ENCODE results near the gene HSPD1. TPM values are rescaled to one million over a fixed set of nuclear protein-coding genes. Genes with fewer than 3 reads are reported as not detected.

The HSPD1 gene
- total RNA-seq, 1 experiment from 2014 or later, result 532 TPM

DNA sequence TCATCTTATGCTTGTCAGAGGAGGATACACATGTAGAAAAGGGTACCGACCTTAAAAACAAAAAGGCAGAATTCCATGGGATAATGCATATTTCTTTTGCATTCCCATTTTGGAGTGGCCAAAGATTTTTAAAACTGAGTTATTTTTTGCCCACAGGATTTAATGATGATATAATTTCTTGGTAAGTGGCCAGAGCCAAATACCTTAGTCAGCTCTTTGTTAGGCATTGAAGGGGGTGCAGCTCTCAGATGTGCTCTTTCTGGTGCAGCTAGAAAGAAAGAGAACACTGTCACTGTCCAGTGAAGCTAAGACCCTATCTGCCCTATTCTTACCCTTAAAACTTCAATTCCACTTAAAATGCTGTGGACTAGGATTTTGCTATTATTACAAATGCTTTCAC, 35.5 kb downstream of the HSPD1 start:
- ChIA-PET POLR2A (ENCODE audit: unreplicated experiment) (interaction anchor here (0.7 kb wide), 1 partner anchor 27 kb away, joined by 5 read pairs; no protein-coding TSS in a partner anchor), CTCF (no interaction called here)
- BruUV-seq (replicated peaks), result no TSS peak
- Histone ChIP-seq H3K4me2 (no peak overlapping the region), H3K4me3 (no peak overlapping the region), H3K27me3 (ENCODE audit: insufficient read depth, low read depth) (no peaks in the 10 kb centered on the region), H3K36me3 (ENCODE audit: low read depth) (peaks cover 7% of the 10 kb centered on the region; the same call in 1 of the 2 replicates), H2AFZ (no peak overlapping the region), H3K79me2 (ENCODE audit: low read depth) (peaks cover 41% of the 10 kb centered on the region), H3K9me3 (ENCODE audit: insufficient read depth, low read depth) (no peaks in the 10 kb centered on the region), H4K20me1 (ENCODE audit: insufficient read depth) (peaks cover 36% of the 10 kb centered on the region), H3F3A (ENCODE audit: insufficient read depth, low read depth) (peaks cover 15% of the 10 kb centered on the region; the same call in 1 of the 2 replicates), H3K4me1 (replicated peaks; ENCODE audit: insufficient read depth) (peaks cover 13% of the 10 kb centered on the region), H3K9me2 (ENCODE audit: insufficient read depth) (no peaks in the 10 kb centered on the region), H3K27ac (no peak overlapping the region)
- no peak for DNase-seq
- intact Hi-C loops (cut with micrococcal nuclease; ENCODE audit: unreplicated experiment), result no loop called here
- TF ChIP-seq, protein P1, sequence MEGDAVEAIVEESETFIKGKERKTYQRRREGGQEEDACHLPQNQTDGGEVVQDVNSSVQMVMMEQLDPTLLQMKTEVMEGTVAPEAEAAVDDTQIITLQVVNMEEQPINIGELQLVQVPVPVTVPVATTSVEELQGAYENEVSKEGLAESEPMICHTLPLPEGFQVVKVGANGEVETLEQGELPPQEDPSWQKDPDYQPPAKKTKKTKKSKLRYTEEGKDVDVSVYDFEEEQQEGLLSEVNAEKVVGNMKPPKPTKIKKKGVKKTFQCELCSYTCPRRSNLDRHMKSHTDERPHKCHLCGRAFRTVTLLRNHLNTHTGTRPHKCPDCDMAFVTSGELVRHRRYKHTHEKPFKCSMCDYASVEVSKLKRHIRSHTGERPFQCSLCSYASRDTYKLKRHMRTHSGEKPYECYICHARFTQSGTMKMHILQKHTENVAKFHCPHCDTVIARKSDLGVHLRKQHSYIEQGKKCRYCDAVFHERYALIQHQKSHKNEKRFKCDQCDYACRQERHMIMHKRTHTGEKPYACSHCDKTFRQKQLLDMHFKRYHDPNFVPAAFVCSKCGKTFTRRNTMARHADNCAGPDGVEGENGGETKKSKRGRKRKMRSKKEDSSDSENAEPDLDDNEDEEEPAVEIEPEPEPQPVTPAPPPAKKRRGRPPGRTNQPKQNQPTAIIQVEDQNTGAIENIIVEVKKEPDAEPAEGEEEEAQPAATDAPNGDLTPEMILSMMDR (conservative IDR thresholded peaks at IDR 0.05), result no peak
- no peak for TF ChIP-seq EZH2 (IDR thresholded peaks at IDR 0.05; ENCODE audit: low read depth)

DNA sequence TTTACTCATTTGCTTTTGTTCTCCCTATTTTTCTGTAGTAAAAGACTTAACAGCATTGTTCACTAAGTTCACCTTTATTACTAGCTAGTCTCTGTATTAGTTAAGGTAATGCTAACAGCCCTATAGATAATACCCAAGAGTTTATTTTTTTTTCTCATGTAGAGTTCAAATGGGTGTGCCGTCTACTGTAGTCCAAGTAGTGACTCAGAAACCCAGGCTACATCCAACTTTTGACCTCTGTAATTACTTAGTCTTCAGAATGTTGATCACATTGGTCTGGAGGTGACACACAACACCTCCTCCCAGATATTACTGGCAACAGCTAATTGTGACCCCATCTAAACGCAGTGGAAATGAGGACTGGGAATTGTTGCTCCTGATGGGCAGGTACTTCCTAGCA, 38.6 kb downstream of the HSPD1 start:
- Histone ChIP-seq H4K20me1 (ENCODE audit: insufficient read depth) (peaks cover 53% of the 10 kb centered on the region), H3K27ac (peak overlapping the region; percentile 45; the same call in 1 of the 2 replicates), H3K4me1 (replicated peaks; ENCODE audit: insufficient read depth) (peaks cover 13% of the 10 kb centered on the region), H2AFZ (no peak overlapping the region), H3K4me2 (peak overlapping the region; percentile 33), H3K9me3 (ENCODE audit: insufficient read depth, low read depth) (no peaks in the 10 kb centered on the region), H3K9me2 (ENCODE audit: insufficient read depth) (no peaks in the 10 kb centered on the region), H3F3A (ENCODE audit: insufficient read depth, low read depth) (0 out of 2 replicates have a peak, but pooled peaks cover 11% of the 10 kb centered on the region), H3K79me2 (ENCODE audit: low read depth) (peaks cover 72% of the 10 kb centered on the region), H3K4me3 (no peak overlapping the region), H3K36me3 (ENCODE audit: low read depth) (peaks cover 6% of the 10 kb centered on the region; the same call in 1 of the 2 replicates), H3K27me3 (ENCODE audit: insufficient read depth, low read depth) (no peaks in the 10 kb centered on the region)
- intact Hi-C loops (cut with micrococcal nuclease; ENCODE audit: unreplicated experiment), result no loop called here
- peak; percentile 9 to 69 for DNase-seq
- POLR2A ChIA-PET (ENCODE audit: unreplicated experiment), result interaction anchor here (0.6 kb wide), 1 partner anchor 55 kb away, joined by 3 read pairs; no protein-coding TSS in a partner anchor
- no TSS peak for BruUV-seq (replicated peaks)
- CTCF ChIA-PET, result no interaction called here
- no peak for TF ChIP-seq EZH2 (IDR thresholded peaks at IDR 0.05; ENCODE audit: low read depth)
- TF ChIP-seq, protein P1 (conservative IDR thresholded peaks at IDR 0.05), result no peak

DNA sequence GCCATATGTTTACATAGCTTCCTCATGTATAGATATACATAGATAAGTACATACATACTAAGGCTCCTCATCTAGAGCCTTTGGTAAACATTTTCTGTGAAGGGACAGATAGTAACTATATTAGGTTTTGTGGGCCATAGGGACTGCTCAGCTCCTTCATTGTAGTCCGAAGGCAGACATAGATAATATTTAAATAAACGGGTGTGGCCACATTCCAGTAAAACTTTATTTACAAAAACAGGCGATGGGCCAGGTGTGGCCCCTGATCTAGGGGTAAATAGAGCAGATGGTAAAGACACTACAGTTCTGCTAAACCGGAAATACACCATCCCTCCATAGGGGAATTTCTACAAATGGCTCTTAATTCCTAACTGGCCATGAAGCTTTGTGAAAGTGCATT, 39.0 kb downstream of the HSPD1 start:
- TF ChIP-seq EZH2 (IDR thresholded peaks at IDR 0.05; ENCODE audit: low read depth), result no peak
- TF ChIP-seq, protein P1 (conservative IDR thresholded peaks at IDR 0.05), result no peak
- no peak for DNase-seq
- Histone ChIP-seq H3K79me2 (ENCODE audit: low read depth) (peaks cover 76% of the 10 kb centered on the region), H3K9me3 (ENCODE audit: insufficient read depth, low read depth) (no peaks in the 10 kb centered on the region), H3K4me3 (no peak overlapping the region), H3K4me2 (peak overlapping the region; percentile 33), H3K36me3 (ENCODE audit: low read depth) (peaks cover 6% of the 10 kb centered on the region; the same call in 1 of the 2 replicates), H3K9me2 (ENCODE audit: insufficient read depth) (no peaks in the 10 kb centered on the region), H3F3A (ENCODE audit: insufficient read depth, low read depth) (0 out of 2 replicates have a peak, but pooled peaks cover 11% of the 10 kb centered on the region), H3K27ac (peak overlapping the region; percentile 45; the same call in 1 of the 2 replicates), H4K20me1 (ENCODE audit: insufficient read depth) (peaks cover 57% of the 10 kb centered on the region), H3K4me1 (replicated peaks; ENCODE audit: insufficient read depth) (peaks cover 13% of the 10 kb centered on the region), H2AFZ (no peak overlapping the region), H3K27me3 (ENCODE audit: insufficient read depth, low read depth) (no peaks in the 10 kb centered on the region)
- intact Hi-C loops (cut with micrococcal nuclease; ENCODE audit: unreplicated experiment), result no loop called here
- ChIA-PET POLR2A (ENCODE audit: unreplicated experiment) (interaction anchor here (0.6 kb wide), 1 partner anchor 56 kb away, joined by 3 read pairs; no protein-coding TSS in a partner anchor), CTCF (no interaction called here)
- BruUV-seq (replicated peaks), result no TSS peak
